Medulla oblongata (tissue), 1 donor: ENCODE results near the gene EVI5.
"Not testable (repeated sequence)": the region's sequence is repeated elsewhere in the genome, so short reads cannot be mapped to it uniquely, and the experiment has no call there.

Source experiments
- DNase-seq: peaks from one replicate; pipeline ENCODE4 v3.0.0-alpha.2; 2015; ENCODE audit errors: extremely low spot score

Gene EVI5

GRCh38 chr1:92577261-92577895 is 207.5 kb downstream of the EVI5 start:
- peak; percentile 12 for DNase-seq

- no peak for DNase-seq
Measured at GRCh38 chr1:92575123-92575522, 209.8 kb downstream of the EVI5 start.

- DNase-seq: no peak
Measured at GRCh38 chr1:92572520-92572919, 212.4 kb downstream of the EVI5 start.

DNA sequence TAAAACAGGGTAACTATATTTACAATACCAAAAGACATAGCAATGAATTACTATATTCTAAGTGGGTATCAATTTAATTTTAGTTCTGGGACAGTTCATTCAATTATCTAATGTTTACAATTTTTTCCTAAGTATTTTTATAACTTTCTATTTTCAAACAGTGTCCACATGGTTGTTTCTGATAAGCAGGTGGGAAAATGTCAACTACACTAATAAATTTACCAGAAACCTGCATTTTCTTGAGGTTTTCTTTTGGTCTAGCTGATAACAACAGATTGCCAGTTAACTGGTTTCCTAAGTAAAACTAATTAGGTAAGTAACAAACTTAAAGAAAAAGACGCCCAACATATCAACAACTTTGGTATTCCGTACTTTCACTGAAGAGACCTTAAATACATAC is 213.3 kb downstream of the EVI5 start:
- no peak for DNase-seq

DNA sequence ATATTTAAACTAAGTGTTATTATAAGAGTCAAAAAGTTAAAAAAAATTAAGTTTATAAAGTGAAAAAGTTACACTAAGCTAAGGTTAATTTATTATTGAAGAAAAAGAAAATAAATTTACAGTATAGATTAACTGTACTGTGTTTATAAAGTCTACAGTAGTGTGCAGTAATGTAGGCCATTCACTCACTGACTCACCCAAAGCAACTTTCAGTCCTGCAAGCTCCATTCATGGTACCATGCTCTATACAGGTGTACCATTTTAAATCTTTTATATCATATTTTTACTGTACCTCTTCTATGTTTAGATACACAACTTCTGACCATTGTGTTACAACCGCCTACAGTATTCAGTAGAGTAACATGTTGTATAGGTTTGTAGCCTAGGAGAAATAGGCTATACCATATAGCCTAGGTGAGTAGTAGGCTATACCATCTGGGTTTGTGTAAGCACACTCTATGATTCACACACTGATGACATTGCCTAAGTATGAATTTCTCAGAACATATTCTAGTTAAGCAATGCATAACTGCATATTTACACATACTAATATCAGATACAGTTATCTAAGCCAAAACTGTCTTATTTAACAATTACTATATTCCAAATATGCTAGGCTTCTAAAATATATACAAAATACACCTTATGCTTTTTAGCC is 217.6 kb downstream of the EVI5 start:
- DNase-seq: no peak

DNA sequence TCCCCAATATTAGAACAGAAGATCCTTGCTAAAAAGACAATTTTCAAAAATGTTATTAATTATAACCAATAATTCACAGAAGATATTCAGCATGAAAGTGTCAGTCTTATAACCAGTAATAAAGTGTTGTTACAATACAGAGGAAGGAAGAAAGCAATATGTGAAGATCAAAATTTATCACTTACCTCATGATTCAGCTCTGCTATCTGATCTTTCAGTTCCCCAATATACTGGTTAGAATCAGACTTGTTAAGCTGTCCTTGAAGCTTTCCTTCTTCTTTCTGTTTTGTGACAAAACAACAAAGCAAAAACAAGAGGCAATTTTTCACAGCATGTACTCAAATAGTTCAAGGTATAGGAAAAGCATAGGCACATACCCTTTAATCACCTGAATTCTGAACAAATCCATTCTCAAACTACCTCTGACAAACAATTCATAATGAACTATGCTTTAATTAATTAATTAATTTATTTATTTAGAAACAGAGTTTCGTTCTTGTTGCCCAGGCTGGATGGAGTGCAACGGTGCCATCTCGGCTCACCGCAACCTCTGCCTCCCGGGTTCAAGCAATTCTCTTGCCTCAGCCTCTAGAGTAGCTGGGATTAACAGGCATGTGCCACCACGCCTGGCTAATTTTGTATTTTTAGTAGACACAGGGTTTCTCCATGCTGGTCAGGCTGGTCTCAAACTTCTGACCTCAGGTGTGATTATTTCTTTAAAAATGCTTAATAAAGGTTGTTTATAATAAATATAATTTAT is 221.3 kb downstream of the EVI5 start:
- no peak for DNase-seq

DNA sequence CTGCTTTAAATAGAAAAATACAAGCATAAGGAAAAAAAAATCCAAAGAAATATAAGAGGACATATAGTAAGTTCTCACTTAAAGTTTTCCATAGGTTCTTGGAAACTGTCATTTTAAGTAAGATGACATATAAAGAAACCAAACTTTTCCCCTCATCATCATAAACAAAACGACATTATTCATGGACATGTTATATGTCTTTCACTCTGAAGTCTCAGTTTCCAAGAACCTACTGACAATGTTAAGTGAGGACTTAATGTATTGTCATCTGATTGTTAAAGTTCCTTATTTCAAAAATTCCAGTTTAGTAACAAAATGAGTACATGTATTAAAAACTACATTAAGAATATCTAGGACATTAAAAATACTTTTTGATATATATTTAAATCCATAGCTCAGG is 228.6 kb downstream of the EVI5 start:
- no peak for DNase-seq

- DNase-seq: no peak
Measured at GRCh38 chr1:92554216-92554615, 230.7 kb downstream of the EVI5 start.

DNA sequence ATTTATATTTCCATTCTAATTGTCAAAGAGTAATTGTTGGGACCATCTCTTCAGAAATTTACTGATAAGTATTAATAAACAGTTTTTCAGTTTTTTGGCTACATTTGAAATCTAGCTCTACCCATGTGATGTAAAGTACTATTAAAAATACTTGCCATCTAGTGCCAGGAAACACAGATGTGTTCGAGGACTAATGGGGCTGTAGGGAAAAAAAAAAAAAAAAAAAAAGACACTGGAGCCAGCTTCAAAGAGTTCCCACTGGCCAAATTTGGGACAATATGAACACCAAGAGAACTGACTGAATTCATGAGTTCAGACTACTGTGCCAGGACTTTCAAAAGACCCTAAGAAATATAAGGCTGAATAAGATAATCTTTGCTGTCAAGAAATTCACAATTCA is 233.0 kb downstream of the EVI5 start:
- DNase-seq: no peak

- DNase-seq: no peak
Measured at GRCh38 chr1:92544756-92545165, 240.1 kb downstream of the EVI5 start.

DNA sequence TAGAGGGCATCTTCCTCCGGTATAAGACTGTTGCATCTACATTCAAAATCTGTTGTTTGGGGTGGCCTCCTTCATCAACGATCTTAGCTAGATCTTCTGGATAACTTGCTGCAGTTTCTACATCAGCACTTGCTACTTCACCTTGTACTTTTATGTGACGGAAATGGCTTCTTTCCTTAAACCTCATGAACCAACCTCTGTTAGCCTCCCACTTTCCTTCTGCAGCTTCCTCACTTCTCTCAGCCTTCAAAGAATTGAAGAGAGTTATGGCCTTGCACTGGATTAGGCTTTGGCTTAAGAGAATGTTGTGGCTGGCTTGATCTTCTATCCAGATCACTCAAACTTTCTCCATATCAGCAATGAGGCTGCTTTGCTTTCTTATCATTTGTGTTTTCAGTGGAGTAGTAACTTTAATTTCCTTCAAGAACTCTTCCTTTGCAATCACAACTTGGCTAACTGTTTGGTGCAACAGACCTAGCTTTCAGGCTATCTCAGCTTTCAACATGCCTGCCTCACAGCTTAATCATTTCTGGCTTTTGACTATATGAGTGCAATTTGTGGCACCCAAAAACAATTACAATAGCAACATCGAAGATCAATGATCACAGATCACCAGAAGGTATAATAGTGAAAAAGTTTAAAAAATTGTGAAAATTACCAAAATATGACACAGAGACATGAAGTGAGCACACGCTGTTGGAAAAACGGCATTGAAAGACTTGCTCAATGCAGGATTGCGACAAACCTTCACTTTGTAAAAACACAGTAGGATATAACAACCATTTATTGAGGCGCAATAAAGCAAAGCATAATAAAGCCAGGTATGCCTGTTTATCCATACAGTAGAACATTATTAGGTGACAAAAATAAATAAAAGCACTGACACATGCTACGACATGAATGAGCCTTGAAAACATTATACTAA is 241.5 kb downstream of the EVI5 start:
- DNase-seq: no peak

DNA sequence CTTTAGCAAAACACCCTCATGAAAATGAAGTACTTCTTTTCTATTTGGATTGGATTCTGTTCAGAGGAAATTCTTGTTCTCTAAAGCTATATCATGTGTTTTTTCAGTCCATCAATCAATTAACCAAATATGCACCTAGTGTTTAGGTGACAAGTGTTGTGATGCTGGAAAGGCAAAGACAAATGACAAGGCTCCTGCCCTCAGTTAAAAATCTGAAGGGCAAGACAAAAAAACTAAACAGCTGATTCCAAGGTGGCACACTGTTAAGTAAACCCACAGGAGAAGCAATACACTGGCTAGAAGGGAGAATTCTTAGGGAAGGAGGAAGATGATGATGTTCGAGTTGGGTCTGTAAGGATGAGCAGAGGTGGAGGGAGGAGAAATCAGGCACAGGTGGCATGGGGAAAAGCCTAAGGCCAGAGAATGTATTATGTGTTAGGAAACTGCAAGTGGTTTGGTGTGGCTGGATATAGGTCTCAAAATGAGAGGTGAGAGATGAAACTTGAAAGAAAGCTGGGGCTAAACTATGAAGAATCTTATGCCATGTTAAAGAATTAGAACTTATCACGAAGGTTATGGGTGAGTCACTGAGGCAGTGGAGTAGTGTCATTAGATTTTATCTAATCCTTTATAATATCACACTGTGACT is 246.4 kb downstream of the EVI5 start:
- no peak for DNase-seq

- DNase-seq: no peak
Measured at GRCh38 chr1:92538048-92538412, 246.9 kb downstream of the EVI5 start.

GRCh38 chr1:92536980-92537884 is 247.7 kb downstream of the EVI5 start:
- no peak for DNase-seq

- DNase-seq: no peak
Measured at GRCh38 chr1:92536211-92536979, 248.5 kb downstream of the EVI5 start.

- not testable (repeated sequence) for DNase-seq
Measured at GRCh38 chr1:92532371-92532770, 252.5 kb downstream of the EVI5 start.

GRCh38 chr1:92531939-92532338 is 253.0 kb downstream of the EVI5 start:
- DNase-seq: not testable (repeated sequence)

GRCh38 chr1:92527670-92528069 is 257.2 kb downstream of the EVI5 start:
- DNase-seq: no peak

GRCh38 chr1:92524944-92525590 is 259.8 kb downstream of the EVI5 start:
- DNase-seq: not testable (repeated sequence)
